GM21723 (cell line): ENCODE results near the gene VKORC1.

Experiments
- ATAC-seq: cut with Tn5 transposase; IDR thresholded peaks from one replicate; pipeline ENCODE4 v1.9.1; 2021; ENCODE audit warnings: mild to moderate bottlenecking, moderate library complexity; ENCODE audit not compliant: unreplicated experiment

VKORC1 gene

DNA sequence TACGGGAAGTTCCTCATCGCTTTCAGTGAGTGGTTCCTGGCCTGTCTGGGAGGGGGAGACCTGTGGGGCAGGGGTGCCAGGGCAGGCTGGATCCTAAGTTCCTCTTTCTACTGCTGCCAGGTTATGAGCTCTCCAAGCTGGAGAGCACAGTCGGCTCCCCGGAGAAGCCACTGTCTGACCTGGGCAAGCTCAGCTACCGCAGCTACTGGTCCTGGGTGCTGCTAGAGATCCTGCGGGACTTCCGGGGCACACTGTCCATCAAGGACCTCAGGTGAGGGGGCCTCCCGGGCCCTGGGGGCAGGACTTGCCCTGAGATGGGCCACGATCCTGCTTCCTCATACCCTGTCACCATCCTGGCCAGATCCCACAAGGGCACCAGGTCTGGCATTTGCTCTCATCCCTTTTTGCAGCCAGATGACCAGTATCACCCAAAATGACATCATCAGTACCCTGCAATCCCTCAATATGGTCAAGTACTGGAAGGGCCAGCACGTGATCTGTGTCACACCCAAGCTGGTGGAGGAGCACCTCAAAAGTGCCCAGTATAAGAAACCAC lies 35.8 kb upstream of the VKORC1 start:
- ATAC-seq = no peak

DNA sequence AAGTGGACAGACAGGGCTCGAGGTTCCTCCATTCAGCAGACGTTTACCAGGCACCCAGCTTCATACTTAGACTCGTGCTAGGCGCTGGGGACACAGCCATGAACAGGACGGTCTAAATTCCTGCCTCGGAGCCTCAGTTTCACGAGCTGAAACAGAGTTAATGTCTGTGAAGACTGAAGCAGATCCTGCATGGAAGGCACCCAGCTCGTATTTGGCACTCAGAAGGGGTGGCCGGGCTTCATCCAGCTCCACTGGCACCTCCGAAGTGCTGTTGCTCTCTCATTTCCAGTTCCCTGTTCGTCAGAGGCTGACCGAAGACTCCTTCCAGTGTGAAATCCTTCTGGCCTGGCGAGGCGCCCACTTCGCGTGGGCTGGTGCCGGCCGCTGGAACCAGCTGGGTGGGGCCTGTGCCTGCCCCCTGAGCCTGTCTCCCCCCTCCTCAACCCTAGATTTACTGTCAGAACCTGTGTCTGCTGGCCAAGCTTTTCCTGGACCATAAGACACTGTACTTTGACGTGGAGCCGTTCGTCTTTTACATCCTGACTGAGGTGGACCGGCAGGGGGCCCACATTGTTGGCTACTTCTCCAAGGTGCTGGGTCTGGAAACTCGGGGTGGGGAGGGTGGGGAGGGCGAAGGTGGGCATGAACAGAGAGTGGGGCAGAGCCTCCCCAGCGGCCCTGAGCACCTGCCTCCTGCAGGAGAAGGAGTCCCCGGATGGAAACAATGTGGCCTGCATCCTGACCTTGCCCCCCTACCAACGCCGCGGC lies 35.2 kb upstream of the VKORC1 start:
- ATAC-seq = no peak

GRCh38 chr16:31128711-31129567 lies 34.3 kb upstream of the VKORC1 start:
- no peak for ATAC-seq

DNA sequence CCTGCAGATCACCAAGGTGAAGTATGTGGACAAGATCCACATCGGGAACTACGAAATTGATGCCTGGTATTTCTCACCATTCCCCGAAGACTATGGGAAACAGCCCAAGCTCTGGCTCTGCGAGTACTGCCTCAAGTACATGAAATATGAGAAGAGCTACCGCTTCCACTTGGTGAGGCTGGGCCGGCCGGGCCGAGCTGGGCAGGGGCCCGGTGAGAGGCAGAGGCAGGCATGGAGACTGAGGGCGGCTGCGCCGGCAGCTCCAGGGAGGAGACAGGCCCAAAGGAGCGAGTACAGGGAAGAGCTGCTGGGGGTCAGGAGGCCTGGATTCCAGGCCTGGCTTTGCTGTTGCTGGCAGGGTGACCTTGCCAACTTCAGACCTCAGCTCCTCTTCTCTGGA lies 32.6 kb upstream of the VKORC1 start:
- ATAC-seq = no peak

DNA sequence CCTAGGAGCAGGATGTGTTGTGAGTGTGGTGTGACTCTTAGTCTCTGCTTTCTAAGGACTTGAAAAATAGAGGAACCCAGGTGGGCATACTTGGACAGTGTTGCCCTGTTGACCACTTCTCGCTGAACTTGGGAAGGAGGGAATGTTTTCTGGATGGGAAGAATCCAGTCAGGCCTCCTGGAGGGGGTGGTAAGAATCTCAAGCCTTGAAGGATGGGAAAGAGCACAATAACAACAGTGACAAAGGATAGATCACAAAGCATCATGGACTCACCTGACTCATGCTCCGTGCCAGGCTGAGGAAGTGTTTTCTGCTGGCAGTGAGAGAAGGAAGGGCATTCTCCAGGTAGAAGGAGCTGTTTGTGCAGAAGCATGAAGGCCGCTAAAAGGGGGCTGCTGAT lies 31.2 kb upstream of the VKORC1 start:
- ATAC-seq = no peak

DNA sequence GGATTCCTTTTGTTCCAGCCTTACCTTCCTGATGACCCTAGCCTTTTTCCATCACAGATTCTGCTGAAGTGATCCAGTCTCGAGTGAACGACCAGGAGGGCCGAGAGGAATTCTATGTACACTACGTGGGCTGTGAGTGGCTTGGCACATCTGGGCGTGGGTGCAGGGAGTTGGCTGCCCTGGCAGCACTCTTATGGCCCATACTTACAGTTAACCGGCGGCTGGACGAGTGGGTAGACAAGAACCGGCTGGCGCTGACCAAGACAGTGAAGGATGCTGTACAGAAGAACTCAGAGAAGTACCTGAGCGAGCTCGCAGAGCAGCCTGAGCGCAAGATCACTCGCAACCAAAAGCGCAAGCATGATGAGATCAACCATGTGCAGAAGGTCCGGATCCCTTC lies 25.5 kb upstream of the VKORC1 start:
- no peak for ATAC-seq

DNA sequence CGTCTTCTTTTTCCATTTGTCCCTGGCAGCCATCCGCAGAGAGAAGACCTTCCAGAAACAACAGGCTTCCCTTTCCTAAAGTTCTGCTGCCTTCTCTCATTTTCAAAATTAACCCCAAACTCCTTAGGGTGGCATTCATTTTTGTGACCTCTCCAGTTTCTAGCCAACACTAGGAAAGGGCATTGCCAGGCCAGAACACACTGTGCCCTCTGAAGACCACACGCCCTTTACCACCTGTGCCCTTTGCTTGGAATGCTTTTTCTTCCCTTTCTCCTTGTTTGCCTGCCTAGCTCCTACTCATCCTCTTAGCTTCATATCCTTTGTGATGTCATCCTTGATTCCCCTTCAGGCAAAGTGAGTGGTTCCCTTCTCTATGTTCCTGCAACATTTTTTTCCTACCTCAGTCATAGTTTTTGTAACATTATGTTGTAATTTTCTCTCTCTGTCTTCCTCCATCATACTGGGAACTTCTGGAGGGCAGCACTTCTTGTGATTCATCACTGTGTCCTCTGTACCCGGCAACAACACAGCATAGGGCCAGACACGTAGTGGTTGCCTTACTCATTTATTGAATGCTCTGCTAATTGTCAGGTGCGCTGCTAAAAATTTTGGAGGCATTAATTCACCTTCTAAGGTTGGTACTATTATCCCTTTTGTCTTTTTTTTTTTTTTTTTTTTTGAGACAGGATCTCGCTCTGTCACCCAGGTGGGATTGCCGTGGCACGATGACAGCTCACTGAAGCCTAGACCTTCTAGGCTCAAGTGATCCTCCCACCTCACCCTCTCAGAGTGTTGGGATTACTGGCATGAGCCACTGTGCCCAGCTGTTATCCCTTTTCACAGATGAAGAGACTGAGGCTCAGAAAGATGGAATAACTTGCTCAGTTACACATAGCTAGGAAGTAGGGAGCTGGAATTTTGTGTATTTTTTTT lies 23.9 kb upstream of the VKORC1 start:
- no peak for ATAC-seq

- ATAC-seq = peak; percentile 90
These were observed 23.0 kb upstream of the VKORC1 start, which contains the start of gene KAT8 for GRCh38 chr16:31117384-31118222. Gene KAT8 (plus strand): TSS chr16:31117664. CDS start chr16:31117682, 18 bp downstream.

- no peak for ATAC-seq
These were observed 19.9 kb upstream of the VKORC1 start for GRCh38 chr16:31114468-31114867.

GRCh38 chr16:31113121-31114120 lies 18.8 kb upstream of the VKORC1 start:
- no peak for ATAC-seq

- no peak for ATAC-seq
These were observed 18.1 kb upstream of the VKORC1 start for GRCh38 chr16:31112711-31113110.

DNA sequence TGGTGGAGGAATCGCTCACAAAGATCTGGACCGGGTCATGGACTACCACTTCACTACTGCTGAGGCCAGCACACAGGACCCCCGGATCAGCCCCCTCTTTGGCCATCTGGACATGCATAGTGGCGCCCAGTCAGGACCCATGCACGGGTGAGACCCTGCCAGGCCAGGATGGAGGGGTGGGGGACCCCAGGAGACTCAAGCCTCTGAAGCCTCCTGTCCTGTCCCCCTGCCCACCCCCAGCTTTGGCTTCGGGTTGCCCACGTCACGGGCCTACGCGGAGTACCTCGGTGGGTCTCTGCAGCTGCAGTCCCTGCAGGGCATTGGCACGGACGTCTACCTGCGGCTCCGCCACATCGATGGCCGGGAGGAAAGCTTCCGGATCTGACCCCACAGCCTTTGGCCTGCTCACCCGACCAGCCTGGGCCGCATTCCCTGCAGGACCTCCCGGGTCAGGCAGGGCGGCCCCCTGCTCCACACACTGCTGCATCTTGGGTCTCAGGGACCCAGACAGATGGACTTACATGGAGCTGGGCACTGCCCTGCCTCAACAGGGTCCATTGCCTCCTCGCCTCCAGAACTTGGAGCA lies 17.4 kb upstream of the VKORC1 start:
- no peak for ATAC-seq

- no peak for ATAC-seq
These were observed 15.8 kb upstream of the VKORC1 start for GRCh38 chr16:31110106-31111034.

- no peak for ATAC-seq
These were observed 15.0 kb upstream of the VKORC1 start for GRCh38 chr16:31109622-31110021.

DNA sequence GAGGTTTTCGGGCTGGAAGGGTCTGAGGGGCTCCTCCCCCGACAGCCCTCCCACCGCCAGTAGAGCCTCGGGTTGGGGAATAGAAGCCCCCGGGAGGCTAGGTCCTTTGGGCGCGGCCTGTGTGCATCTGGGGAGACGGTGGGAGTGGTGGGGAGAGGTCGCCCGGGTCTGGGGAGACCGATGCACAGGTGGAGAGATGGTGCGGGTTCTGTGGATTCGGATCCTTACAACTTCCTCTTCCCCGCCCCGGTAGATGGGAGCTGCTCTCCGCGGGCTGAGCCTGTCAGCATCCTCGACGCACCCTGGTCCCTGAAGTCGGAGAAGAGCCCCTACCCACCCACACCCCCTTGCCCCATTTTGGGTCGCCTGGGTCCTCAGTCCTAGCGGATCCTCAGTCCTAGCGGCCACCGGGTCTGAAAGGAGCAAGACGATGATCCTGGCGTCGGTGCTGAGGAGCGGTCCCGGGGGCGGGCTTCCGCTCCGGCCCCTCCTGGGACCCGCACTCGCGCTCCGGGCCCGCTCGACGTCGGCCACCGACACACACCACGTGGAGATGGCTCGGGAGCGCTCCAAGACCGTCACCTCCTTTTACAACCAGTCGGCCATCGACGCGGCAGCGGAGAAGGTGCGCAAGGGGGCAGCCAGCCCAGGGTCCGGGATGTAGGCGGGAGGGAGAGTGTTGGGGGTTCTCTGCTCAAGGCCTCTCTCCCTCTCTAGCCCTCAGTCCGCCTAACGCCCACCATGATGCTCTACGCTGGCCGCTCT lies 14.4 kb upstream of the VKORC1 start:
- ATAC-seq = no peak

- ATAC-seq = peak; percentile 82
These were observed 13.6 kb upstream of the VKORC1 start, which contains the start of gene BCKDK for GRCh38 chr16:31108035-31108793. Gene BCKDK (plus strand): TSS chr16:31108386. CDS start chr16:31109224, 838 bp downstream.
